Subcutaneous abdominal adipose tissue (tissue), 5 donors: Measurements from ENCODE around the gene GDF9.

Source experiments
- H3K27ac ChIP-seq: one replicate; pipeline ENCODE4 v1.7.0; 2013; ENCODE audit warnings: low read depth, mild to moderate bottlenecking, inconsistent platforms, low read length, moderate library complexity
- H3K27me3 ChIP-seq, 5 donors: one replicate each; pipeline ENCODE4 v1.7.0; 2013; ENCODE audit warnings: low read length in 5 of 5, inconsistent platforms in 1 of 5; ENCODE audit not compliant: control insufficient read depth in 5 of 5, insufficient read depth in 4 of 5
- H3K36me3 ChIP-seq, 5 donors: one replicate each; pipeline ENCODE4 v1.7.0; 2013; ENCODE audit warnings: low read length in 5 of 5; ENCODE audit not compliant: control insufficient read depth in 5 of 5, insufficient read depth in 5 of 5
- H3K4me1 ChIP-seq, 5 donors: one replicate each; pipeline ENCODE4 v1.7.0; 2013; ENCODE audit warnings: low read length in 5 of 5, mild to moderate bottlenecking in 3 of 5, moderate library complexity in 1 of 5; ENCODE audit not compliant: control insufficient read depth in 5 of 5, insufficient read depth in 5 of 5
- H3K4me3 ChIP-seq, 5 donors: one replicate each; pipeline ENCODE4 v1.7.0; 2013; ENCODE audit warnings: low read length in 5 of 5, low read depth in 1 of 5
- H3K9ac ChIP-seq, 5 donors: one replicate each; pipeline ENCODE4 v1.7.0; 2013; ENCODE audit warnings: low read length in 5 of 5, mild to moderate bottlenecking in 4 of 5, moderate library complexity in 3 of 5
- H3K9me3 ChIP-seq, 5 donors: one replicate each; pipeline ENCODE4 v1.7.0; 2013; ENCODE audit warnings: low read length in 5 of 5; ENCODE audit not compliant: control insufficient read depth in 5 of 5
- donor health status: healthy.
- donor health status: healthy.
- donor health status: healthy.
- donor health status: healthy.
- donor health status: healthy.

The GDF9 gene

DNA sequence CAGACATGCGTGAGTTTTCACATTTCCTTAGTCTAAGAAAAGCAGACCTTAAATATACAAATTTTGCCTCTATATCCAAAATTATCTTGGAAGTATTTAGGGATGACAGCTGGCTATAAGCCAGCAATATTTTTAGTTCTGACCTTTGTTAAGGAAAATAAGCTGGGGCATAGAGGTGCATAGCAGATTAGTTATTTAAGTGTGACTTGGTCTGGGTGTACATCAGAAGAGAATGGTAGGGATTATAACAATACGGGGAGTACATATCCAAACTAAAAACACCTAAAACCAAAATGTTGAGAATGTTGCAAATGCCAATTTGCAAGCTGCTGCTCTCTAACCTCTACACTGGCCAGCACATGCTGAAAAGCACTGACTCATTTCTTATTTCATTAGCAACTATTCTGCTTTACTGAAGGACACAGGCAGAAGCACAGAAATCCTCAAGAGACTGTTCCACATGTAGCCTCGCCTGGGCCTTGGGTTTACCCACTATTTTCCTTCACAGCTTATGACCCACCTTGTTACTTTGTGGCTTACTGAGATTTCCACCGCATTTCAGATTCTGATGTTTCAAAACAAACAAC, 29.5 kb upstream of the GDF9 start:
- H3K27me3 ChIP-seq, result no peaks in the 10 kb centered on the region
- no peak overlapping the region for H3K4me3 ChIP-seq
- H3K9ac ChIP-seq, result no peak overlapping the region
- no peaks in the 10 kb centered on the region for H3K9me3 ChIP-seq
- H3K27ac ChIP-seq, result no peak overlapping the region
- H3K36me3 ChIP-seq, result peaks cover 52 to 74% (median 57%) of the 10 kb centered on the region in 5 donors
- H3K4me1 ChIP-seq, result peaks cover 0 to 6% (median 2%) of the 10 kb centered on the region in 5 donors

DNA sequence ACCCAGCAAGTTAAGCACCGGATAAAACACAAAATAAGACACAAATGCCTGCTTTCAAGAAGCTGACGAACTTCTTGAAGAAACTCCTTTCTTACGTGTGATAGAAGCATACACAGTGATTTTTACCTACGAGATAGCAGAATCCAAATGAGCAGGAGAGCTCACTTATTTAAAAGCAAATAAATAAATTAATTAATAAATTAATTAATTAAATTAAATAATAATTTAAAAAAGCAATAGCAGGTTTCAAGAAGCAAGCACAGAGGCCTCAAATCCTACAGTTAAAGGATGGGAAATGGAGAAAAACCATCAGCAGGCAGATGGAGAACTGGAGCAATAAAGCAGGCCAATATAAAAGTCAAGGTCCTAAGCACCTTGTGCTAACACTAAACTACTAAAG, 24.5 kb upstream of the GDF9 start:
- Histone ChIP-seq H3K9me3 (no peaks in the 10 kb centered on the region), H3K36me3 (peaks cover 63 to 87% (median 67%) of the 10 kb centered on the region in 5 donors), H3K9ac (no peak overlapping the region), H3K27ac (no peak overlapping the region), H3K27me3 (no peaks in the 10 kb centered on the region), H3K4me3 (no peak overlapping the region), H3K4me1 (peaks cover 0 to 4% (median 2%) of the 10 kb centered on the region in 5 donors)

DNA sequence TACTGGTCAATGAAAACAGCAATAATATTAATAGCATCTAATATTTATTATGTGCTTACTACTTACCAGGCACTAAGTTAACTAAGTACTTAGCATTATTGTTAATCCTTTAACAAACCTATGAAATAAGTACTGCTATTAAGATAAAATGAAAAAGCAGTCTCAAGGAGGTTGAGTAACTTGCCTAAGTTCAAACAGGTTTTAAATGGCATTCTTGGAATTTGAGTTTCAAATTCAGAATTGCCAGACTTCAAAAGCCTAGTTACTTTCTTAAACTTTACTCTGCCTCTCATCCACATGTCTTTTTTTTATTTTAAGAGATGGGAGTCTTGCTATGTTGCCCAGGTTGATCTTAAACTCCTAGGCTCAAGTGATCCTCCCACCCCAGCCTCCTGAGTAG, 23.2 kb upstream of the GDF9 start:
- Histone ChIP-seq H3K4me1 (no peaks in the 10 kb centered on the region), H3K36me3 (peaks cover 60 to 80% (median 62%) of the 10 kb centered on the region in 5 donors), H3K27me3 (no peaks in the 10 kb centered on the region), H3K4me3 (no peak overlapping the region), H3K9me3 (no peaks in the 10 kb centered on the region), H3K27ac (no peak overlapping the region), H3K9ac (no peak overlapping the region)

DNA sequence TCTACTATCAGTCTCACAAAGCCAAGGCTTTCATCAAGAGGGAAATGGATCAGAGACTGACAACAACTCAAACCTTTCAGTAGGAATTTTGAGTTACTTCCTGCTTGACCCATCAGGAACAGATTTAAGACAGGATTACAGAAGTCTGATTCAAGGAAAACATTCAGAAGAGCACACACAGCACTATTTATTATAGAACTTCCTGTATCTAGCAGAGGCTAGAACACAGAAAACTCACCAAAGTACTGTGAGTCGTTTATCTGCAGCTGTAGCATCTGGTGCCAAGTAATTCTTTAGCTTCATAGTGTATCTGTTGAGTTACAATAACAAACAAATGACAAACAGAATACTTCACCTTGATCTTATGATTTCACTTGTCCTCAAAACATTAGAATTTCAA, 21.0 kb upstream of the GDF9 start:
- Histone ChIP-seq H3K27me3 (no peaks in the 10 kb centered on the region), H3K4me3 (no peak overlapping the region), H3K36me3 (peaks cover 44 to 76% (median 53%) of the 10 kb centered on the region in 5 donors), H3K9ac (no peak overlapping the region), H3K4me1 (no peaks in the 10 kb centered on the region), H3K27ac (no peak overlapping the region), H3K9me3 (no peaks in the 10 kb centered on the region)

DNA sequence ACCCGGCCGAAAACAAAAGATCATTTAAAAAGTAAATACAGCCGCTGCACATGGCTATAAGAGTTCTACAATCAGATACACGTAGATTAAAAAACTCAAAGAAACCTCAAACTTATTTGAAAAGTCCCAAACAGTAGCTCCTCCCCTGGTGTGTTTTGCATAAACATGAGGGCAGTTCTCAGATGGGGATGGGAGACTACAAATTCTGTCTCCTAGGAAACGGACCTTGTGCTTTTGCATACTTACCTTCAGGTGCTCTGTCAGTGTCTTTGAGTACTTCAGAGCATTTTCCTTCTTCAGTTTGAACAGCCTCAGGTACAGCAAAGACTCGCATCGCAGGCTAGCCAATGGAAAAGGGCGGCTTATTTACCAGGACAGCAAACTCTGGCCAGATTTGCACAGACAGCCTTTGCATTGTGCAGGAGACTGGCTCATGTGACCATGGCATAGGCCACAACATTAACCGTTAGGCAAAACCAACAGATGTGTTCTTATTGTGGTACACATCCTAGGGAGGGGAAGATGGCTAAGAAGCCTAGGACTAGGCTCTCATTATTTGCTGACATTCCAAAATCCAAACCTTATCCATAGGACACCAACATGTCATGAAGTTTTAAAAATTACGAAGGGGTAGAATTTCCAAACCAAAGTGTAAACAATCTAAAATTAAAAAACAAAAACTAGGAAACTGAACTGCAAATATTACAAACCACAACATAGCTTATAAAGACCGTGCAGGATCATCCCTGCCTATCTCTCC, 20.0 kb upstream of the GDF9 start:
- peaks cover 38 to 75% (median 58%) of the 10 kb centered on the region in 5 donors for H3K36me3 ChIP-seq
- H3K9ac ChIP-seq, result no peak overlapping the region
- H3K27me3 ChIP-seq, result no peaks in the 10 kb centered on the region
- H3K9me3 ChIP-seq, result no peaks in the 10 kb centered on the region
- no peak overlapping the region for H3K4me3 ChIP-seq
- no peaks in the 10 kb centered on the region for H3K4me1 ChIP-seq
- H3K27ac ChIP-seq, result no peak overlapping the region

GRCh38 chr5:132884548-132884947, 18.3 kb upstream of the GDF9 start:
- H3K9ac ChIP-seq, result no peak overlapping the region
- no peaks in the 10 kb centered on the region for H3K9me3 ChIP-seq
- H3K36me3 ChIP-seq, result peaks cover 46 to 80% (median 69%) of the 10 kb centered on the region in 5 donors
- no peak overlapping the region for H3K4me3 ChIP-seq
- no peaks in the 10 kb centered on the region for H3K4me1 ChIP-seq
- no peaks in the 10 kb centered on the region for H3K27me3 ChIP-seq
- H3K27ac ChIP-seq, result no peak overlapping the region

DNA sequence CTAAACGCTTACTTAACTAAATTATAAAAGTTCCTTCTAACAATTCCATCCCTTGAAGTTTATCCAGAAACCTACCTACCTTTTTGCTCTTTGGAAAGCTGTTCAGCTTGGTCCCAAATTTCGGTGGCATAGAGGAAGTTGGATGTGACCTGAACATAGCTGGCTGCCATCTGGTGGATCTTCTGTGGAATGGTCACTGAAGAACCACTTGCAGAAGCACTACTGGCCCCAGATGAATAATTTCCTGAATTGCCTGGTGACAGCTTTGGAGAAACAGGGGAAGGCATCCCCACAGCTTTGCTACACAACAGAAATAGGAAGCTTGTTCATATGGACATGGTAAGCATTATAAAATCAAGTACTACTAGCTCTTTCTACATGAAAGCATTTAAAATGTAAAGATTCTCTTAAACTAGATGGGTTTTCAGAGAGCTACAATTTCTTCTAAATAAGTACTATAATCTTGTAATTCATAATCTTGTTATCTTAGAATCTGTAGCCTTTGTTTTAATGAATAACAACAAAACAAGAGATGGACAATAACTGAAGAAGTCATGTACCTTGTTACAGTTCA, 17.1 kb upstream of the GDF9 start:
- Histone ChIP-seq H3K27me3 (no peaks in the 10 kb centered on the region), H3K9me3 (no peaks in the 10 kb centered on the region), H3K9ac (no peak overlapping the region), H3K4me1 (no peaks in the 10 kb centered on the region), H3K4me3 (no peak overlapping the region), H3K27ac (no peak overlapping the region), H3K36me3 (peaks cover 57 to 78% (median 69%) of the 10 kb centered on the region in 5 donors)

DNA sequence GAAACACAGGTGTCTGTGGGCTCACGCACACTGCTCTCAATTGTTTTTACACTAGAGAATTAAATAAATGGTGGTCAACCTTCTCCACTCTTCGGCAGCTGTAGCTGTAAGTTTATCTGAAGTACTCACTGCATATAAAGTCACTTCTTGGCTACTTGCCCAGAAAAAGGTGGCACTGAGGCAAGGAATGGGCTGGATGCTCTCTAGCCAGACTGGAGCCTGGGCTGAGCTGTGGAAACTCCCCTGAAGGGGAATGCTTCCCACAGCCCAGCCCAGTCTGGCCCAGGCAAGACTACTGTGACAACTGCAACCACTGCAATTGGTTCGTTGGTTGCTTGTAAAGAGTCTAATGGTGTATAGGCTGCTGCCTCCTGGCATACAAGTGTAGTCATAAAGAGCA, 11.7 kb upstream of the GDF9 start:
- Histone ChIP-seq H3K4me3 (no peak overlapping the region), H3K27ac (no peak overlapping the region), H3K27me3 (no peaks in the 10 kb centered on the region), H3K36me3 (peaks cover 43 to 73% (median 56%) of the 10 kb centered on the region in 5 donors), H3K9ac (no peak overlapping the region), H3K4me1 (peaks cover 0 to 10% (median 7%) of the 10 kb centered on the region in 5 donors), H3K9me3 (no peaks in the 10 kb centered on the region)

GRCh38 chr5:132877466-132877865, 11.2 kb upstream of the GDF9 start:
- Histone ChIP-seq H3K27me3 (no peaks in the 10 kb centered on the region), H3K9me3 (no peaks in the 10 kb centered on the region), H3K9ac (no peak overlapping the region), H3K36me3 (peaks cover 43 to 71% (median 52%) of the 10 kb centered on the region in 5 donors), H3K4me3 (no peak overlapping the region), H3K4me1 (peaks cover 0 to 14% (median 12%) of the 10 kb centered on the region in 5 donors), H3K27ac (no peak overlapping the region)
